ENCODE results near the gene ST8SIA6.
"Not testable (repeated sequence)": the region's sequence is repeated elsewhere in the genome, so short reads cannot be mapped to it uniquely, and the experiment has no call there.

ST8SIA6 gene

DNA sequence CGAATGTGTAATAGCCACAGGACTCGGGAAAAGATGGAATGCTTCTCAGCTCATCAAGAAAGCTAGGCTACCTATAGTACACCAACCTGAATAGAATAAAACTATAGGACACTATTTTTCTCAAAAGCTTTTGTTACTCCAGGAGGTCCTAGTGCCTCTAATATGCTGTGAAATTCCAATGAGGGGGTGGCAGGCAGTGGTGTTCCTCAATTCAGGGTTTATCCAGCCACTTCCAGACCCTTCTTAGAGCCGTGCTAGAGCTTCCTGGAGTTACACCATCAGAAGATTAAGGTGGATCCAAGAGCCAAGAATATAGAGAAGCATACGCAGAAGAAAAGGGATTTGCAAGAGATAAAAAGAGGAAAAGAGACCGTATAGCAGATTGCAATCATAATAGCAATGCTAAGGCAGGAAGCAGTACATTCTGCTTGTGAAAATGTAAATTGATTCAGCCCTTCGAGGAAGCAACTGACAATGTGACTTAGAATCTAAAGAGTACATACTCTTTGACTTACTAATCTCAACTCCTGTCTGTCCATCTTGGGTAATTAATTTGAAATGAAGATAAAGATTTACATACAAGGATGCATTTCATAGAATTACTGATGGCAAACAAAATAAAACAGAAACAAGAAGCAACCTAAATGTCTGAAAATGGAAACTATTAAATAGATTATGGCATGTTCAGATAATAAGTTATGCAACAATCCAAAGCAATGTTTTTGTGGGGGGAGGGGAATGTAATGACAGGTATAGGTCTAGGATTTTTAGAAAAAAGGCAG is 2.1 kb downstream of the ST8SIA6 start:
- Histone ChIP-seq H3K9me3 (ENCODE audit: low read length) (peaks cover 9% of the 10 kb centered on the region), H3K36me3 (ENCODE audit: insufficient read depth, low read length) (no peaks in the 10 kb centered on the region), H3K27me3 (ENCODE audit: insufficient read depth, low read length) (peaks cover 60% of the 10 kb centered on the region), H3K4me3 (ENCODE audit: low read length) (no peak overlapping the region), H3K4me1 (ENCODE audit: insufficient read depth, low read length) (peaks cover 8% of the 10 kb centered on the region), H2AFZ (ENCODE audit: low read depth, low read length) (no peak overlapping the region)

DNA sequence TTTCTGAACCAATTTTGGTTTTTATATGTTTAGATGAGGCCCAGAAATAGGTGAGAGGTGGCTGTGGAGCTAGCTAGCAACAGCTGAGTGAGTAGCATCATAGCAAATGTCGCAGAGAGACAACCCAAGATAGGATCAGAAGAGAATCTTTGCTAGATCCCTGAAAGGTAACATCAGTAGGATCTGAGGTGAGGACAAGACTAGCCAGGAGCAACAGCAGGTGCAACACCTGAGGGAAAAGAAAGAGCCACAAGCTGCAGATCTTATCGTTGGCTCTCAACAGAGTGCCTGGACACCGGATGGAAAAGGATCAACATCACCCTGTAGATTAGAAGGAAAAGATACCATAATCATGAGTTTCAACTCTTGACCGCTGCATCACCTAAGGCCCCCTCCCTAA is 4.4 kb downstream of the ST8SIA6 start:
- peaks cover 8% of the 10 kb centered on the region for H3K4me1 ChIP-seq (ENCODE audit: insufficient read depth, low read length)
- no peak overlapping the region for H3K4me3 ChIP-seq (ENCODE audit: low read length)
- H3K9me3 ChIP-seq (ENCODE audit: low read length), result peaks cover 1% of the 10 kb centered on the region
- H2AFZ ChIP-seq (ENCODE audit: low read depth, low read length), result no peak overlapping the region
- H3K27me3 ChIP-seq (ENCODE audit: insufficient read depth, low read length), result peaks cover 43% of the 10 kb centered on the region
- no peaks in the 10 kb centered on the region for H3K36me3 ChIP-seq (ENCODE audit: insufficient read depth, low read length)

DNA sequence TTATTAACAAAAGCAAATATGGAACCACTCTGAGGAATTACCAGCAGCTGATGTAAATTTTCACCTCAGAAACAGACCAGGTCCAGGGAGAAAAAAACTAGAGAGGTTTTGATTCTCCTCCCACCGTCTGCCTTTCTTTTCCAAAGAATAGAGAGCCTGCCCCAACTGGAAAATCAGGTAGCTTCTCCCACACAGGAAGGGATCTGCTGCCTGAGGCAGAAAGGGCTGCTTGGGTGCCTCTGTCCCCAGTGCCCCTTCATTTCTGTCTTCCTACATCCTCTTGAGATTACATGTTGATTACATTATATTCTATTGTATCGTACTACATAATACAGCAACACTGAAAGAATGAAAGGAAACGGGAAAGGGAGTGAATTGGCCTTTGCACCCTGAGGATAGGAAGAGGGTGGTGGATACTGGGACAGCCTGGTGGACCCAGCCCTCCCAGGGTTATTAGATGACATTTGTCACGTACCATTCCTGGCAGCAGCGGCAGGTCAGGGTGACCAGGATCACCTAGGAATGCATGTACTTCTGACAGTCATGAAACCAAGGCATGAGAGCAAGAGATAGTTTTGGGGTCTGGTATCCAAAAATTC is 8.9 kb downstream of the ST8SIA6 start:
- no peak overlapping the region for H3K4me3 ChIP-seq (ENCODE audit: low read length)
- no peaks in the 10 kb centered on the region for H3K4me1 ChIP-seq (ENCODE audit: insufficient read depth, low read length)
- H3K36me3 ChIP-seq (ENCODE audit: insufficient read depth, low read length), result no peaks in the 10 kb centered on the region
- H2AFZ ChIP-seq (ENCODE audit: low read depth, low read length), result no peak overlapping the region
- peaks cover 1% of the 10 kb centered on the region for H3K9me3 ChIP-seq (ENCODE audit: low read length)
- H3K27me3 ChIP-seq (ENCODE audit: insufficient read depth, low read length), result peaks cover 10% of the 10 kb centered on the region

GRCh38 chr10:17444388-17444714 is 10.0 kb downstream of the ST8SIA6 start:
- peaks cover 5% of the 10 kb centered on the region for H3K27me3 ChIP-seq (ENCODE audit: insufficient read depth, low read length)
- H3K36me3 ChIP-seq (ENCODE audit: insufficient read depth, low read length), result no peaks in the 10 kb centered on the region
- no peak overlapping the region for H3K4me3 ChIP-seq (ENCODE audit: low read length)
- H3K9me3 ChIP-seq (ENCODE audit: low read length), result peaks cover 1% of the 10 kb centered on the region
- no peaks in the 10 kb centered on the region for H3K4me1 ChIP-seq (ENCODE audit: insufficient read depth, low read length)
- no peak overlapping the region for H2AFZ ChIP-seq (ENCODE audit: low read depth, low read length)

DNA sequence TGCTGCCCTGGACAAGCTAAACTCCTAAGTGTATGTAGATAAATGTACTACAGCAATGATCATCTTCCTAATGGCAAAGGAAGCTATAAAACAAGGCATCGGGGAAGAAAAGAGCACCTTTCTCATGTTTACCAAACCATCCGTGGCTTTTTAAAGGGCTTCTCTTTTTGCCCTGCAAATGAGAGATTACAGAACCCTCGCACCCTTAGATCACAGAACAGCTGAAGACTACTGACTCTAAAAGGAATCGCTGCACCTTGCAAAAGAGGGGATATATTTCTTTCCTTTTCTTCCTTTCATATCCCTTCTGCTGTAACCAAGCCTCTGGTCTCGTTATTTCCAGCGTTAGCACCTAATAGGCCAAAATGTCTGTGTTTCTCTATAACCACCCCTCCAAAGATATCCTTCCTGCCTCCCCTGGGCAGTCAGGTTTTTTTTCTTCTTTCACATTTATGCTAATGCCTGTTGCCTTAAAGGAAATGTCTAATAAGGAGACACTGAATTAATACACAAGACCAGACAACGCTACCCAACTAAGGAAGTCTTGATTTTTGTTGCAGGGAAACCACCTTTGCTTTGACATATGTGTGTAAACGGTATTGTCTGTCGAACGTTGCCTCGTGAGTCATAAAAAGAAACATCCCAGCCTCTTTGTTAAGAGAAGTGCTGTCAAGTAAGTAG is 10.5 kb downstream of the ST8SIA6 start:
- Histone ChIP-seq H3K9me3 (ENCODE audit: low read length) (peaks cover 1% of the 10 kb centered on the region), H2AFZ (ENCODE audit: low read depth, low read length) (no peak overlapping the region), H3K4me3 (ENCODE audit: low read length) (no peak overlapping the region), H3K36me3 (ENCODE audit: insufficient read depth, low read length) (no peaks in the 10 kb centered on the region), H3K4me1 (ENCODE audit: insufficient read depth, low read length) (no peaks in the 10 kb centered on the region), H3K27me3 (ENCODE audit: insufficient read depth, low read length) (peaks cover 5% of the 10 kb centered on the region)

GRCh38 chr10:17438583-17438982 is 15.8 kb downstream of the ST8SIA6 start:
- no peak overlapping the region for H2AFZ ChIP-seq (ENCODE audit: low read depth, low read length)
- H3K36me3 ChIP-seq (ENCODE audit: insufficient read depth, low read length), result no peaks in the 10 kb centered on the region
- no peaks in the 10 kb centered on the region for H3K9me3 ChIP-seq (ENCODE audit: low read length)
- peaks cover 6% of the 10 kb centered on the region for H3K27me3 ChIP-seq (ENCODE audit: insufficient read depth, low read length)
- no peak overlapping the region for H3K4me3 ChIP-seq (ENCODE audit: low read length)
- H3K4me1 ChIP-seq (ENCODE audit: insufficient read depth, low read length), result no peaks in the 10 kb centered on the region

DNA sequence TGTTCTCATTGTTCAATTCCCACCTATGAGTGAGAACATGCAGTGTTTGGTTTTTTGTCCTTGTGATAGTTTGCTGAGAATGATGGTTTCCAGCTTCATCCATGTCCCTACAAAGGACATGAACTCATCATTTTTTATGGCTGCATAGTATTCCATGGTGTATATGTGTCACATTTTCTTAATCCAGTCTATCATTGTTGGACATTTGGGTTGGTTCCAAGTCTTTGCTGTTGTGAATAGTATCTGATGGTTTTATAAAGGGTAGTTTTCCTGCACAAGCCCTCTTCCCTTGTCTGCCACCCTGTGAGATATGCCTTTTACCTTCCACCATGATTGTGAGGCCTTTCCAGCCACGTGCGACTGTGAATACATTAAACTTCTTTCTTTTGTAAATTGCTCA is 17.8 kb downstream of the ST8SIA6 start:
- not testable (repeated sequence) for H3K27me3 ChIP-seq (ENCODE audit: insufficient read depth, low read length); H3K9me3 ChIP-seq (ENCODE audit: low read length); H3K4me3 ChIP-seq (ENCODE audit: low read length); H3K36me3 ChIP-seq (ENCODE audit: insufficient read depth, low read length); H3K4me1 ChIP-seq (ENCODE audit: insufficient read depth, low read length); H2AFZ ChIP-seq (ENCODE audit: low read depth, low read length)

- H3K27me3 ChIP-seq (ENCODE audit: insufficient read depth, low read length), result peaks cover 6% of the 10 kb centered on the region
- H3K4me3 ChIP-seq (ENCODE audit: low read length), result no peak overlapping the region
- no peaks in the 10 kb centered on the region for H3K4me1 ChIP-seq (ENCODE audit: insufficient read depth, low read length)
- no peaks in the 10 kb centered on the region for H3K36me3 ChIP-seq (ENCODE audit: insufficient read depth, low read length)
- no peak overlapping the region for H2AFZ ChIP-seq (ENCODE audit: low read depth, low read length)
- no peaks in the 10 kb centered on the region for H3K9me3 ChIP-seq (ENCODE audit: low read length)
Observed at GRCh38 chr10:17435953-17436352, 18.4 kb downstream of the ST8SIA6 start.

GRCh38 chr10:17435187-17435586 is 19.2 kb downstream of the ST8SIA6 start:
- Histone ChIP-seq H3K27me3 (ENCODE audit: insufficient read depth, low read length) (peaks cover 6% of the 10 kb centered on the region), H2AFZ (ENCODE audit: low read depth, low read length) (no peak overlapping the region), H3K9me3 (ENCODE audit: low read length) (no peaks in the 10 kb centered on the region), H3K4me1 (ENCODE audit: insufficient read depth, low read length) (no peaks in the 10 kb centered on the region), H3K36me3 (ENCODE audit: insufficient read depth, low read length) (no peaks in the 10 kb centered on the region), H3K4me3 (ENCODE audit: low read length) (no peak overlapping the region)

- peaks cover 6% of the 10 kb centered on the region for H3K27me3 ChIP-seq (ENCODE audit: insufficient read depth, low read length)
- no peaks in the 10 kb centered on the region for H3K9me3 ChIP-seq (ENCODE audit: low read length)
- no peaks in the 10 kb centered on the region for H3K4me1 ChIP-seq (ENCODE audit: insufficient read depth, low read length)
Observed at GRCh38 chr10:17432723-17433122, 21.7 kb downstream of the ST8SIA6 start.

GRCh38 chr10:17431871-17432311 is 22.5 kb downstream of the ST8SIA6 start:
- H3K9me3 ChIP-seq (ENCODE audit: low read length), result no peaks in the 10 kb centered on the region
- H3K27me3 ChIP-seq (ENCODE audit: insufficient read depth, low read length), result peaks cover 6% of the 10 kb centered on the region
- no peak overlapping the region for H3K4me3 ChIP-seq (ENCODE audit: low read length)
- H3K36me3 ChIP-seq (ENCODE audit: insufficient read depth, low read length), result no peaks in the 10 kb centered on the region
- H2AFZ ChIP-seq (ENCODE audit: low read depth, low read length), result no peak overlapping the region
- no peaks in the 10 kb centered on the region for H3K4me1 ChIP-seq (ENCODE audit: insufficient read depth, low read length)

More at GRCh38 chr10:17432723-17433122, 21.7 kb downstream of the ST8SIA6 start:
- no peak overlapping the region for H3K4me3 ChIP-seq (ENCODE audit: low read length)
- no peaks in the 10 kb centered on the region for H3K36me3 ChIP-seq (ENCODE audit: insufficient read depth, low read length)
- H2AFZ ChIP-seq (ENCODE audit: low read depth, low read length), result no peak overlapping the region

DNA sequence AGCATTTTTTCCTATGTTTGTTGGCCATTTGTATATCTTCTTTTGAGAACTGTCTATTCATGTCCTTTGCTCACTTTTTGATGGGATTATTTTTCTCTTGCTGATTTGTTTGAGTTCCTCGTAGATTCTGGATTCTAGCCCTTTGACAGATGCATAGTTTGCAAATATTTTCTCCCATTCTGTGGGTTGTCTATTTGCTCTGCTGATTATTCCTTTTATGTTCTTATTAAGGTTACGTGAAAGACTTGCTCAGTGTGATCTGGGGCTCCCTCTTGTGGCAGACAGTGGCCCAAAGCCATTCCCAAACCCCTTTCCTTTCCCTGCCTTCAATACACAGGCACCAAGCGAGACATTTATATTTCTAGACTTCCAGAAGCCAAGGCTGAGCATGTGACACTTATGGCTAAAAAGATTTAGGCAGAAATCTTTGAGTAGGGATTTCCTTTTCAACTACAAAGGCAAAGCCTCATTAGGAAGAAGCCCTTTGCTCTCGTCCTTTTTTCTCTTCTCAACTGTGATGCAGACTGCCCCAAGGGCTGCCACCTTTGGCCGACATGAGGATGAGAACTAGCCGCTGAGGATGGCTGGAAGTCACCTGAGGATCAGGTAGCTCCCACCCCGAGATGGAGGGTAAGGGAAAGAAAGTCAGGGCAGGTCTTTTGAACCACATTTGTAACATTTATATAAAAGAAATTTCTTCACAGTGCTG is 23.6 kb downstream of the ST8SIA6 start:
- Histone ChIP-seq H3K4me3 (ENCODE audit: low read length) (no peak overlapping the region), H3K9me3 (ENCODE audit: low read length) (no peaks in the 10 kb centered on the region), H2AFZ (ENCODE audit: low read depth, low read length) (no peak overlapping the region), H3K36me3 (ENCODE audit: insufficient read depth, low read length) (no peaks in the 10 kb centered on the region), H3K27me3 (ENCODE audit: insufficient read depth, low read length) (peaks cover 6% of the 10 kb centered on the region), H3K4me1 (ENCODE audit: insufficient read depth, low read length) (no peaks in the 10 kb centered on the region)

- no peaks in the 10 kb centered on the region for H3K9me3 ChIP-seq (ENCODE audit: low read length)
- H3K27me3 ChIP-seq (ENCODE audit: insufficient read depth, low read length), result peaks cover 4% of the 10 kb centered on the region
- no peak overlapping the region for H2AFZ ChIP-seq (ENCODE audit: low read depth, low read length)
- H3K36me3 ChIP-seq (ENCODE audit: insufficient read depth, low read length), result no peaks in the 10 kb centered on the region
- no peak overlapping the region for H3K4me3 ChIP-seq (ENCODE audit: low read length)
- H3K4me1 ChIP-seq (ENCODE audit: insufficient read depth, low read length), result no peaks in the 10 kb centered on the region
Observed at GRCh38 chr10:17429490-17429889, 24.9 kb downstream of the ST8SIA6 start.

Measured in neuron (in vitro differentiated cells).